ENCODE data around the gene TRIM21. TPM values are rescaled to one million over a fixed set of nuclear protein-coding genes. Genes with fewer than 3 reads are reported as not detected.

Gene TRIM21
- total RNA-seq, 1 donor from 2014 or later = 27.7 TPM

Other genes with a start within 250 kb of the TRIM21 start
- not detected in 2 replicates for gene OR52B4, start 25.3 kb downstream of the TRIM21 start, total RNA-seq
- not detected in 2 replicates for gene OR52K2, start 55.6 kb upstream of the TRIM21 start, total RNA-seq
- gene OR52K1, start 88.9 kb upstream of the TRIM21 start, total RNA-seq = not detected in 2 replicates
- not detected in 2 replicates for gene OR52M1, start 151.5 kb upstream of the TRIM21 start, total RNA-seq
- not detected in 2 replicates for gene OR52I2, start 188.0 kb upstream of the TRIM21 start, total RNA-seq
- not detected in 2 replicates for gene OR52I1, start 200.3 kb upstream of the TRIM21 start, total RNA-seq
- gene TRIM68, start 214.5 kb upstream of the TRIM21 start, total RNA-seq = 15.2 and 16.9 TPM in 2 replicates
- gene OR51D1, start 243.8 kb upstream of the TRIM21 start, total RNA-seq = not detected in 2 replicates